ENCODE measurements around the gene ATXN3.

Gene ATXN3

GRCh38 chr14:92106143-92106926, at the start of gene ATXN3:
Gene ATXN3, minus strand, starts transcription at chr14:92106582. Its CDS starts 30 bp downstream, at chr14:92106552.
- no peaks in the 10 kb centered on the region for H3K27me3 ChIP-seq (replicated peaks; ENCODE audit: insufficient read depth, low read length)
- TF ChIP-seq, protein P1, sequence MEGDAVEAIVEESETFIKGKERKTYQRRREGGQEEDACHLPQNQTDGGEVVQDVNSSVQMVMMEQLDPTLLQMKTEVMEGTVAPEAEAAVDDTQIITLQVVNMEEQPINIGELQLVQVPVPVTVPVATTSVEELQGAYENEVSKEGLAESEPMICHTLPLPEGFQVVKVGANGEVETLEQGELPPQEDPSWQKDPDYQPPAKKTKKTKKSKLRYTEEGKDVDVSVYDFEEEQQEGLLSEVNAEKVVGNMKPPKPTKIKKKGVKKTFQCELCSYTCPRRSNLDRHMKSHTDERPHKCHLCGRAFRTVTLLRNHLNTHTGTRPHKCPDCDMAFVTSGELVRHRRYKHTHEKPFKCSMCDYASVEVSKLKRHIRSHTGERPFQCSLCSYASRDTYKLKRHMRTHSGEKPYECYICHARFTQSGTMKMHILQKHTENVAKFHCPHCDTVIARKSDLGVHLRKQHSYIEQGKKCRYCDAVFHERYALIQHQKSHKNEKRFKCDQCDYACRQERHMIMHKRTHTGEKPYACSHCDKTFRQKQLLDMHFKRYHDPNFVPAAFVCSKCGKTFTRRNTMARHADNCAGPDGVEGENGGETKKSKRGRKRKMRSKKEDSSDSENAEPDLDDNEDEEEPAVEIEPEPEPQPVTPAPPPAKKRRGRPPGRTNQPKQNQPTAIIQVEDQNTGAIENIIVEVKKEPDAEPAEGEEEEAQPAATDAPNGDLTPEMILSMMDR (IDR thresholded peaks at IDR 0.05; ENCODE audit: low read length): peak; percentile 50
- no peak for TF ChIP-seq EZH2phosphoT487 (IDR thresholded peaks at IDR 0.05; ENCODE audit: low read length)
- H2AFZ ChIP-seq (ENCODE audit: low read length): peak within 1 kb of the TSS; percentile 77
- no peaks in the 10 kb centered on the region for H3K9me3 ChIP-seq (replicated peaks; ENCODE audit: insufficient read depth, low read length)
- peak within 1 kb of the TSS; percentile 58 for H3K9ac ChIP-seq (ENCODE audit: low read length)
- peak within 1 kb of the TSS; percentile 55; the same call in 1 of the 2 replicates for H3K4me2 ChIP-seq (ENCODE audit: low read depth, low read length)
- no peaks in the 10 kb centered on the region for H3K36me3 ChIP-seq (replicated peaks; ENCODE audit: insufficient read depth, low read length)
- H3K4me1 ChIP-seq (ENCODE audit: low read length): no peaks in the 10 kb centered on the region
- DNase-seq: peak; percentile 93
- H3K27ac ChIP-seq (ENCODE audit: low read length): peak within 1 kb of the TSS; percentile 41; the same call in 1 of the 2 replicates
- peak within 1 kb of the TSS; percentile 77 for H3K4me3 ChIP-seq (ENCODE audit: low read length)
- no peaks in the 10 kb centered on the region for H3K9me2 ChIP-seq (replicated peaks; ENCODE audit: insufficient read depth, low read length)
- peaks cover 19% of the 10 kb centered on the region for H3K79me2 ChIP-seq (ENCODE audit: low read length)
- H3F3A ChIP-seq (ENCODE audit: insufficient read depth, low read length): no peaks in the 10 kb centered on the region
- H4K20me1 ChIP-seq (ENCODE audit: insufficient read depth, low read length): no peaks in the 10 kb centered on the region

DNA sequence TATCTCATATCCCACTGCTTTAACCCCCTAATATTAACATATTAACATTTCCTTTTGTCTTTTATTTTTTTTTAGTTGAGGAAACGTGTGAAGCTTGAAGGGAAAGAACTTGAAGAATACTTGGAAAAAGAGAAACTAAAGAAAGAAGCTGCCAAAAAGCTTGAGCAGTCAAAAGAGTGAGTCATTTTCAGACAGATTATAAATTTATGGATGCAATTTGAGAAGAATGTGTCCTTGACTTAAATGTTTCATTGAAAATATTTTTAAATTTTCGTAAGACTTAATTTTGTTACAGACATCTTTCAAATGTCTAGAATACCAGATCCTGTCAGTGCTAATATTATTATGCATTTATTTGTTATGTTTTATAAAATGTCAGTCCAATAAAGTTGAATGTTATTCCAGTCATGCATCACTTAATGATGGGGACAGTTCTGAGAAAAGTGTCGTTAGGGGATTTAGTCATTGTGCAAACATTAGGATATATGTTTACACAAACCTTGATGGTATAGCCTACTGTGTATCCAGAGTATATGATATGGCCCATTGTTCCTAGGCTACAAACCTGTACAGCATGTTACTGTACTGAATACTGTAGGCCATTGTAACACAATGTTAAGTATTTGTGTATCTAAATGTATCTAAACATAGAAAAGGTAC, 48.0 kb upstream of the ATXN3 start:
- TF ChIP-seq EZH2phosphoT487 (IDR thresholded peaks at IDR 0.05; ENCODE audit: low read length) (no peak), EZH2 (optimal IDR thresholded peaks at IDR 0.05; ENCODE audit: low read depth, low read length) (no peak)
- Histone ChIP-seq H3K9ac (ENCODE audit: low read length) (no peak overlapping the region), H3K4me1 (ENCODE audit: low read length) (no peaks in the 10 kb centered on the region), H3K9me2 (replicated peaks; ENCODE audit: insufficient read depth, low read length) (no peaks in the 10 kb centered on the region), H3F3A (ENCODE audit: insufficient read depth, low read length) (no peaks in the 10 kb centered on the region), H4K20me1 (ENCODE audit: insufficient read depth, low read length) (no peaks in the 10 kb centered on the region), H3K9me3 (replicated peaks; ENCODE audit: insufficient read depth, low read length) (no peaks in the 10 kb centered on the region), H3K4me2 (ENCODE audit: low read depth, low read length) (no peak overlapping the region), H2AFZ (ENCODE audit: low read length) (no peak overlapping the region), H3K27me3 (replicated peaks; ENCODE audit: insufficient read depth, low read length) (no peaks in the 10 kb centered on the region), H3K36me3 (replicated peaks; ENCODE audit: insufficient read depth, low read length) (no peaks in the 10 kb centered on the region), H3K27ac (ENCODE audit: low read length) (no peak overlapping the region), H3K79me2 (ENCODE audit: low read length) (no peaks in the 10 kb centered on the region), H3K4me3 (ENCODE audit: low read length) (no peak overlapping the region)
- DNase-seq: no peak

DNA sequence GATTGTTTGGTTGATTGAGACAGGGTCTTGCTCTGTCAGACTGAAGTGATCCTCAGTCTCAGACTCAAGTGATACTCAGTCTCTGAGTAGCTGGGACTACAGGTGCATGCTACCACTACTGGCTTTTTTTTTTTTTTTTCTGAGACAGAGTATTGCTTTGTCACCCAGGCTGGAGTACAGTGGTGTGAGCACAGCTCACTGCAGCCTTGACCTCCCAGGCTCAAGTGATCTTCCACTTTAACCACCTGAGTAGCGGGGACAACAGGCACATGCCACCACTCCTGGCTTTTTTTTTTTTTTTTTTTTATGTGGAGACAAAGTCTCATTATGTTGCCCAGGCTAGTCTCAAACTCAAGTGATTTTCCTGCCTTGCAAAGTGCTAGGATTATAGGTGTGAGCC, 47.2 kb upstream of the ATXN3 start:
- Histone ChIP-seq H3K27me3 (replicated peaks; ENCODE audit: insufficient read depth, low read length) (no peaks in the 10 kb centered on the region), H3K36me3 (replicated peaks; ENCODE audit: insufficient read depth, low read length) (no peaks in the 10 kb centered on the region), H3F3A (ENCODE audit: insufficient read depth, low read length) (no peaks in the 10 kb centered on the region), H3K4me3 (ENCODE audit: low read length) (no peak overlapping the region), H3K79me2 (ENCODE audit: low read length) (no peaks in the 10 kb centered on the region), H3K4me2 (ENCODE audit: low read depth, low read length) (no peak overlapping the region), H3K4me1 (ENCODE audit: low read length) (no peaks in the 10 kb centered on the region), H4K20me1 (ENCODE audit: insufficient read depth, low read length) (no peaks in the 10 kb centered on the region), H3K9ac (ENCODE audit: low read length) (no peak overlapping the region), H3K9me2 (replicated peaks; ENCODE audit: insufficient read depth, low read length) (no peaks in the 10 kb centered on the region), H2AFZ (ENCODE audit: low read length) (no peak overlapping the region), H3K9me3 (replicated peaks; ENCODE audit: insufficient read depth, low read length) (no peaks in the 10 kb centered on the region), H3K27ac (ENCODE audit: low read length) (no peak overlapping the region)
- TF ChIP-seq, protein P1 (IDR thresholded peaks at IDR 0.05; ENCODE audit: low read length): no peak
- no peak for TF ChIP-seq EZH2 (optimal IDR thresholded peaks at IDR 0.05; ENCODE audit: low read depth, low read length)
- DNase-seq: no peak

DNA sequence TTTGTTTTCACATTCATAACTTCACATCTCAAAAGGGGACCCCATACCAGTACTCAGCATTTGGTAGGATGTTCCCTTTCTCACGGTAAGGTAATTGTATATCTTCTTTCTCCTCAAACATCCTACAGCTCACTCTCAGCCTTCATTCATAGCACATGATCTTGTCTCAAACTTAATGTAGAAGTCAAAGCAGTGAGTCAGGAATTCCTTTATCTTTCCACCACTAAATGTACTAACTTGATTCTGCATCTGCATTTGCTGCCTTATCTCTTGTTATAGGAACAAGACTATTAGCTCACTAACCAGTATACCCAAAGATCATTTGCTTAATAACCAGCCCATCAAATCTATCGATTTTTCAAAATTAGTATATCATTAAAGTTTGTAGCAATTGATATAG, 38.3 kb upstream of the ATXN3 start:
- no peak overlapping the region for H3K9ac ChIP-seq (ENCODE audit: low read length)
- no peaks in the 10 kb centered on the region for H3K36me3 ChIP-seq (replicated peaks; ENCODE audit: insufficient read depth, low read length)
- TF ChIP-seq, protein P1 (IDR thresholded peaks at IDR 0.05; ENCODE audit: low read length): no peak
- no peak for TF ChIP-seq EZH2 (optimal IDR thresholded peaks at IDR 0.05; ENCODE audit: low read depth, low read length)
- no peak for TF ChIP-seq EZH2phosphoT487 (IDR thresholded peaks at IDR 0.05; ENCODE audit: low read length)

More for the DNA sequence above, 38.3 kb upstream of the ATXN3 start:
- H3K4me1 ChIP-seq (ENCODE audit: low read length): no peaks in the 10 kb centered on the region
- H3K4me2 ChIP-seq (ENCODE audit: low read depth, low read length): no peak overlapping the region
- H3K9me2 ChIP-seq (replicated peaks; ENCODE audit: insufficient read depth, low read length): no peaks in the 10 kb centered on the region
- no peaks in the 10 kb centered on the region for H4K20me1 ChIP-seq (ENCODE audit: insufficient read depth, low read length)
- no peak overlapping the region for H3K27ac ChIP-seq (ENCODE audit: low read length)
- H3K27me3 ChIP-seq (replicated peaks; ENCODE audit: insufficient read depth, low read length): no peaks in the 10 kb centered on the region
- no peak for DNase-seq
- H3K9me3 ChIP-seq (replicated peaks; ENCODE audit: insufficient read depth, low read length): no peaks in the 10 kb centered on the region
- H3K4me3 ChIP-seq (ENCODE audit: low read length): no peak overlapping the region
- no peaks in the 10 kb centered on the region for H3F3A ChIP-seq (ENCODE audit: insufficient read depth, low read length)
- no peaks in the 10 kb centered on the region for H3K79me2 ChIP-seq (ENCODE audit: low read length)
- no peak overlapping the region for H2AFZ ChIP-seq (ENCODE audit: low read length)

Measured in MM.1S (cell line).